Choroid plexus epithelial cell (primary cell): ENCODE data around the gene SLC35F1.

Experiments
- DNase-seq: peaks from one replicate; pipeline ENCODE4 v3.0.0-alpha.2; 2010; ENCODE audit warnings: low read depth
- H3K4me3 ChIP-seq: 2 replicates; pipeline ENCODE4 v1.5.1; 2011; ENCODE audit warnings: low read depth, mild to moderate bottlenecking, control low read depth, low read length, moderate library complexity
- CTCF ChIP-seq: conservative IDR thresholded peaks from 2 replicates; pipeline ENCODE4 v1.5.1; 2011; ENCODE audit warnings: low read depth, mild to moderate bottlenecking, control low read depth, inconsistent platforms, low read length, moderate library complexity

The SLC35F1 gene

GRCh38 chr6:118147511-118147910 lies 240.4 kb downstream of the SLC35F1 start:
- TF ChIP-seq CTCF, result no peak
- DNase-seq, result no peak
- no peak overlapping the region for H3K4me3 ChIP-seq

GRCh38 chr6:118148561-118148960 lies 241.5 kb downstream of the SLC35F1 start:
- DNase-seq, result no peak
- TF ChIP-seq CTCF, result no peak

DNA sequence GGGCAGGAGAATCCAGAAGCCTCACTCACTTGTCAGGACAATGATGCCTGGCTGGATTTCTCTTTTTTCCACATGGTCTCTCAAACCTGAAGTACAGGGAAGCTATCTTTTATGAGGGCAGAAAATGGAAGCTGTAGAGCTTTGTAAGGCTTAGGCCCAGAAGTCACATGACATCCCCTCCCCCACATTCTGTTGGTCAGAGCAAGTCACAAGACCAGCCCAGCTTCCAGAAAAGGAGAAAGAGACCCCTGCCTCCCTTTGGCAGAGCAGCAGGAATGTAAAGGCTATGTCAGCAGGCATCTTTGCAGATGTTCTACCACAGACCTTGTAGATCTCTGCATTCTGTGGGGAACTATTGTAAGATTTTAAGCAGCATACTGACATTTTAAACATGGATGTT lies 245.5 kb downstream of the SLC35F1 start:
- no peak overlapping the region for H3K4me3 ChIP-seq
- no peak for DNase-seq
- TF ChIP-seq CTCF, result no peak

More at GRCh38 chr6:118148561-118148960, 241.5 kb downstream of the SLC35F1 start:
- H3K4me3 ChIP-seq, result no peak overlapping the region

GRCh38 chr6:118161343-118161742 lies 254.3 kb downstream of the SLC35F1 start:
- no peak for TF ChIP-seq CTCF
- H3K4me3 ChIP-seq, result no peak overlapping the region
- no peak for DNase-seq

- no peak overlapping the region for H3K4me3 ChIP-seq
- DNase-seq, result no peak
- no peak for TF ChIP-seq CTCF
Observed at GRCh38 chr6:118163542-118163941, 256.5 kb downstream of the SLC35F1 start.

DNA sequence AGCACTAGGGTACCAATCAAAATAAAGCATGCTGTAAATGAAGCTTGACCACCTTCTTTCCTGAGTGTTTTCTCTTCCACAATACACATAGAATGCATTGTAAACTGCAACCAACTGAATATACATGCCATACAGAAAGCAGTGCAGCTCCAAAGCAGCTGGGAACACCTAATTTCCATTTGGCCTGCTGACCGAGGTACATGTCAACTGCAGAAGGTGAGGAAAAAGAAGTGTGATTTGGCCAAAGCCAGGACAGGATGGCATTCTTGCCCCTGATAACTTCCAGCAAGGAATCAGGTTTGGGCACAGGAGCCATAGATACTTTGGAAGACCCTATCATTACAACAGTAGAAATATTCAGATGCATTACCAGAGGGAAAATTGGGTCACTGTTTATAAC lies 258.4 kb downstream of the SLC35F1 start:
- no peak for TF ChIP-seq CTCF
- H3K4me3 ChIP-seq, result no peak overlapping the region

DNA sequence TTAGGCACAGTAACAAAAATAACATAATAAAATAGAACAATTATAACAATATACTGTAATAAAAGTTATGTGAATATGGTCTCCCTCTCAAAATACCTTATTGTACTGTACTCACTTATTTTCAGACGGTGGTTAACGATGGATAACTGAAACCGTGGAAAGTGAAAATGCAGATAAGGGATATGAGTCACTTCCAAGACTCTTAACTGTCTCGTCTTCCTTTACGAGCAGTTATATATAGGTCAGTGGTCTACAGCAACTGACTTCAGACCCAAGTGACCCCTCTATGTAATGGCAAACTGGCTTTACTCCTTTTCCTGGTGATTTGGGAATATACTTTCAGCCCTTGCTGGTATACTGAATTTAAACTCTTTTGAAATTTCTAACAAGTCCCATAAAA lies 261.4 kb downstream of the SLC35F1 start:
- DNase-seq, result no peak
- no peak overlapping the region for H3K4me3 ChIP-seq
- no peak for TF ChIP-seq CTCF

More for the DNA sequence above, 258.4 kb downstream of the SLC35F1 start:
- no peak for DNase-seq
